Breast epithelium (tissue), 4 donors: ENCODE measurements around the gene SSRP1. TPM values are rescaled to one million over a fixed set of nuclear protein-coding genes. Genes with fewer than 3 reads are reported as not detected.

Experiments
- DNase-seq, 2 donors: peaks; one replicate each; pipeline ENCODE4 v3.0.0-alpha.2; 2019; ENCODE audit warnings: low spot score in 2 of 2
- H3K27ac ChIP-seq, 2 donors: fragments of 200-600 bp; sonication (generic) in 1 of 2; one replicate each; pipeline ENCODE4 v1.5.1; 2016 to 2019; ENCODE audit warnings: mild to moderate bottlenecking in 1 of 2
- H3K27me3 ChIP-seq, 2 donors: fragments of 200-600 bp; sonication (generic) in 1 of 2; one replicate each; pipeline versions ENCODE4 v1.5.1 to v1.6.0; 2017 to 2019; ENCODE audit warnings: control low read depth in 1 of 2, mild to moderate bottlenecking in 1 of 2
- H3K36me3 ChIP-seq: fragments of 200-600 bp; one replicate; pipeline ENCODE4 v1.5.1; 2019
- H3K4me1 ChIP-seq, 2 donors: fragments of 200-600 bp; sonication (generic); one replicate each; pipeline ENCODE4 v1.5.1; 2016 to 2019; ENCODE audit warnings: control low read depth in 1 of 2
- H3K4me3 ChIP-seq, 3 donors: fragments of 200-600 bp; sonication (generic); 1 replicate in 2 of 3; 2 replicates in 1 of 3; pipeline ENCODE4 v1.5.1; 2016 to 2019; ENCODE audit warnings: mild to moderate bottlenecking in 3 of 3, moderate library complexity in 2 of 3
- H3K9me3 ChIP-seq, 2 donors: fragments of 200-600 bp; sonication (generic) in 1 of 2; one replicate each; pipeline ENCODE4 v1.5.1; 2016 to 2019; ENCODE audit warnings: control low read depth in 1 of 2
- CTCF ChIP-seq, 3 donors: fragments of 450-650 bp; IDR thresholded peaks; one replicate each; pipeline ENCODE4 v1.5.1; 2016 to 2017; ENCODE audit warnings: antibody characterized with exemption in 3 of 3, mild to moderate bottlenecking in 3 of 3, moderate library complexity in 3 of 3
- POLR2A ChIP-seq: fragments of 450-650 bp; IDR thresholded peaks from one replicate; pipeline ENCODE4 v1.6.1; 2016; ENCODE audit warnings: antibody characterized with exemption, mild to moderate bottlenecking, moderate library complexity
- POLR2AphosphoS5 ChIP-seq, 3 donors: sonication (generic); formaldehyde crosslinking; IDR thresholded peaks; one replicate each; pipeline ENCODE4 v1.6.1; 2017; ENCODE audit warnings: antibody characterized with exemption in 3 of 3
- intact Hi-C: fragments of 100-400 bp; cut with DNase I; formaldehyde crosslinking; loops from one replicate; pipeline ENCODE4 v1.15.1; 2023; ENCODE audit warnings: low total_unique reads
- total RNA-seq, 3 donors: library from RNA; depleted of rRNA; stranded (reverse); fragments of >200 nt; gene quantifications; one replicate each; pipeline ENCODE4 v1.1.0, GENCODE V29; 2016

SSRP1 gene
- total RNA-seq, 3 donors from 2014 or later: 60.0 to 83.9 (median 76.5) TPM

GRCh38 chr11:57310091-57310490 is 25.6 kb downstream of the SSRP1 start:
- intact Hi-C loops: no loop called here
- Histone ChIP-seq H3K27ac (peak overlapping the region; percentile 86 to 92), H3K27me3 (no peaks in the 10 kb centered on the region), H3K9me3 (no peaks in the 10 kb centered on the region), H3K4me1 (peaks cover 26 to 46% of the 10 kb centered on the region in 2 donors), H3K36me3 (no peaks in the 10 kb centered on the region), H3K4me3 (peak overlapping the region; percentile 49 to 71 (median 49))
- no peak for DNase-seq
- no peak for TF ChIP-seq POLR2AphosphoS5 (IDR thresholded peaks at IDR 0.05)
- no peak for TF ChIP-seq POLR2A
- no peak for TF ChIP-seq CTCF (IDR thresholded peaks at IDR 0.05)

GRCh38 chr11:57309106-57310059 is 26.3 kb downstream of the SSRP1 start:
- H3K36me3 ChIP-seq: no peaks in the 10 kb centered on the region
- TF ChIP-seq POLR2AphosphoS5 (IDR thresholded peaks at IDR 0.05): no peak
- TF ChIP-seq CTCF (IDR thresholded peaks at IDR 0.05): no peak
- no peak for TF ChIP-seq POLR2A
- H3K27me3 ChIP-seq: no peaks in the 10 kb centered on the region
- H3K27ac ChIP-seq: peak overlapping the region; percentile 86 to 92
- peaks cover 27 to 47% of the 10 kb centered on the region in 2 donors for H3K4me1 ChIP-seq
- intact Hi-C loops: no loop called here
- H3K4me3 ChIP-seq: peak overlapping the region in 1 of 3 donors; percentile 39
- DNase-seq: no peak
- no peaks in the 10 kb centered on the region for H3K9me3 ChIP-seq

- H3K27me3 ChIP-seq: no peaks in the 10 kb centered on the region
- TF ChIP-seq POLR2AphosphoS5 (IDR thresholded peaks at IDR 0.05): no peak
- TF ChIP-seq CTCF (IDR thresholded peaks at IDR 0.05): no peak
- no peak for TF ChIP-seq POLR2A
- DNase-seq: no peak
- H3K27ac ChIP-seq: peak overlapping the region; percentile 86 to 92
- H3K9me3 ChIP-seq: no peaks in the 10 kb centered on the region
- H3K4me3 ChIP-seq: peak overlapping the region in 1 of 3 donors; percentile 39
- H3K4me1 ChIP-seq: peaks cover 30 to 51% of the 10 kb centered on the region in 2 donors
- intact Hi-C loops: no loop called here
- H3K36me3 ChIP-seq: no peaks in the 10 kb centered on the region
Measured at GRCh38 chr11:57308426-57309060, 27.1 kb downstream of the SSRP1 start.

- Histone ChIP-seq H3K4me3 (peak overlapping the region in 1 of 3 donors; percentile 39), H3K36me3 (no peaks in the 10 kb centered on the region), H3K27me3 (no peaks in the 10 kb centered on the region), H3K27ac (peak overlapping the region in 1 of 2 donors; percentile 92), H3K4me1 (peaks cover 30 to 48% of the 10 kb centered on the region in 2 donors), H3K9me3 (no peaks in the 10 kb centered on the region)
- DNase-seq: no peak
- no peak for TF ChIP-seq POLR2AphosphoS5 (IDR thresholded peaks at IDR 0.05)
- TF ChIP-seq CTCF (IDR thresholded peaks at IDR 0.05): no peak
- no peak for TF ChIP-seq POLR2A
- intact Hi-C loops: no loop called here
Measured at GRCh38 chr11:57307666-57308270, 27.9 kb downstream of the SSRP1 start.
